ENCODE data around the gene DYRK2.

Gene DYRK2

GRCh38 chr12:67645601-67646000, 2.9 kb upstream of the DYRK2 start:
- DNase-seq (ENCODE audit: low read depth in 1 of 2, low spot score in 1 of 2) = no peak

- no peak for DNase-seq (ENCODE audit: low read depth in 1 of 2, low spot score in 1 of 2)
Observed at GRCh38 chr12:67646775-67647174, 1.8 kb upstream of the DYRK2 start.

- no peak for DNase-seq (ENCODE audit: low read depth in 1 of 2, low spot score in 1 of 2)
Observed at GRCh38 chr12:67647181-67647798, 1.3 kb upstream of the DYRK2 start.

GRCh38 chr12:67647799-67648520, 585 bp upstream of the DYRK2 start:
- DNase-seq (ENCODE audit: low read depth in 1 of 2, low spot score in 1 of 2) = no peak

GRCh38 chr12:67649261-67649569, 670 bp downstream of the DYRK2 start:
- DNase-seq (ENCODE audit: low read depth in 1 of 2, low spot score in 1 of 2) = peak in 1 of 2 donors; percentile 9

GRCh38 chr12:67649570-67650387, 1.2 kb downstream of the DYRK2 start:
- DNase-seq (ENCODE audit: low read depth in 1 of 2, low spot score in 1 of 2) = peak in 1 of 2 donors; percentile 18

- DNase-seq (ENCODE audit: low read depth in 1 of 2, low spot score in 1 of 2) = no peak
Observed at GRCh38 chr12:67650388-67651131, 2.0 kb downstream of the DYRK2 start.

- DNase-seq (ENCODE audit: low read depth in 1 of 2, low spot score in 1 of 2) = peak in 1 of 2 donors; percentile 25
Observed at GRCh38 chr12:67651132-67651695, 2.7 kb downstream of the DYRK2 start.

GRCh38 chr12:67655829-67656228, 7.3 kb downstream of the DYRK2 start:
- DNase-seq (ENCODE audit: low read depth in 1 of 2, low spot score in 1 of 2) = no peak

- no peak for DNase-seq (ENCODE audit: low read depth in 1 of 2, low spot score in 1 of 2)
Observed at GRCh38 chr12:67656251-67656650, 7.7 kb downstream of the DYRK2 start.

- DNase-seq (ENCODE audit: low read depth in 1 of 2, low spot score in 1 of 2) = no peak
Observed at GRCh38 chr12:67658486-67658885, 9.9 kb downstream of the DYRK2 start.

GRCh38 chr12:67659292-67659691, 10.7 kb downstream of the DYRK2 start:
- no peak for DNase-seq (ENCODE audit: low read depth in 1 of 2, low spot score in 1 of 2)

- DNase-seq (ENCODE audit: low read depth in 1 of 2, low spot score in 1 of 2) = no peak
Observed at GRCh38 chr12:67661311-67662021, 12.9 kb downstream of the DYRK2 start.

- no peak for DNase-seq (ENCODE audit: low read depth in 1 of 2, low spot score in 1 of 2)
Observed at GRCh38 chr12:67662910-67663538, 14.5 kb downstream of the DYRK2 start.

- no peak for DNase-seq (ENCODE audit: low read depth in 1 of 2, low spot score in 1 of 2)
Observed at GRCh38 chr12:67664171-67664570, 15.6 kb downstream of the DYRK2 start.

- no peak for DNase-seq (ENCODE audit: low read depth in 1 of 2, low spot score in 1 of 2)
Observed at GRCh38 chr12:67665679-67666078, 17.1 kb downstream of the DYRK2 start.

- DNase-seq (ENCODE audit: low read depth in 1 of 2, low spot score in 1 of 2) = no peak
Observed at GRCh38 chr12:67666605-67667004, 18.1 kb downstream of the DYRK2 start.

- DNase-seq (ENCODE audit: low read depth in 1 of 2, low spot score in 1 of 2) = no peak
Observed at GRCh38 chr12:67667276-67668073, 18.9 kb downstream of the DYRK2 start.

GRCh38 chr12:67669217-67669933, 20.8 kb downstream of the DYRK2 start:
- DNase-seq (ENCODE audit: low read depth in 1 of 2, low spot score in 1 of 2) = no peak
